Endothelial cell of umbilical vein (primary cell): Measurements from ENCODE around the gene KIAA1217. TPM values are rescaled to one million over a fixed set of nuclear protein-coding genes. Genes with fewer than 3 reads are reported as not detected.

Experiments used
- BruUV-seq: library from RNA; stranded (reverse); fragments of 400-500 nt; replicated peaks from 2 replicates; lab custom pipeline; 2021; lab: Mats Ljungman, UMichigan
- CTCF ChIA-PET: fragments of 300-600, 350-600 bp; sonication (Branson Sonifier 250); formaldehyde crosslinking; loops from one replicate; lab custom pipeline; 2021; ENCODE audit warnings: antibody characterized with exemption, inconsistent platforms; lab: Charles Lee
- POLR2A ChIA-PET: fragments of 300-600, 350-600 bp; sonication (Branson Sonifier 250); formaldehyde crosslinking; loops from one replicate; lab custom pipeline; 2021; ENCODE audit warnings: antibody characterized with exemption, inconsistent platforms; lab: Charles Lee
- DNase-seq: peaks from one replicate; pipeline ENCODE4 v3.0.0-alpha.2; 2011; ENCODE audit warnings: low read depth, low spot score
- FAIRE-seq: peaks from 2 replicates; lab custom pipeline; 2011; peaks lifted over from hg19 to GRCh38; lab: Jason Lieb, UNC
- H2AFZ ChIP-seq: 2 replicates; pipeline ENCODE4 v1.6.0; 2012; ENCODE audit warnings: low read depth, low read length, control low read depth, inconsistent platforms
- H3K27ac ChIP-seq: 2 replicates; pipeline ENCODE4 v1.5.1; 2011; ENCODE audit warnings: low read depth, mild to moderate bottlenecking, control low read depth, low read length, moderate library complexity; ENCODE audit not compliant: insufficient read depth
- H3K27me3 ChIP-seq, 2 experiments: 2 replicates each; pipeline versions ENCODE4 v1.6.0 to v1.6.1; 2011; ENCODE audit warnings: low read length in 2 of 2, mixed read lengths in 1 of 2; ENCODE audit not compliant: control insufficient read depth in 2 of 2, insufficient read depth in 2 of 2
- H3K36me3 ChIP-seq, 2 experiments: 2 replicates in 1 of 2; 3 replicates in 1 of 2; pipeline ENCODE4 v1.5.1; 2011; ENCODE audit warnings: low read length in 2 of 2, mild to moderate bottlenecking in 1 of 2, moderate library complexity in 1 of 2; ENCODE audit not compliant: control insufficient read depth in 2 of 2, insufficient read depth in 2 of 2; ENCODE audit errors: extremely low read depth in 1 of 2
- H3K4me1 ChIP-seq: 3 replicates; pipeline ENCODE4 v1.5.1; 2011; ENCODE audit warnings: mild to moderate bottlenecking, low read length; ENCODE audit not compliant: control insufficient read depth, insufficient read depth; ENCODE audit errors: extremely low read depth
- H3K4me2 ChIP-seq: 2 replicates; pipeline ENCODE4 v1.6.1; 2011; ENCODE audit warnings: low read length, control low read depth, mixed read lengths; ENCODE audit not compliant: insufficient read depth
- H3K4me3 ChIP-seq, 3 experiments: fragments of 200-600 bp in 1 of 3; sonication (generic), shearing (Covaris generic) in 1 of 3; replicated peaks in 1 of 3; 2 replicates each; pipeline ENCODE4 v1.5.1; 2011 to 2016; ENCODE audit warnings: control low read depth in 3 of 3, low read length in 3 of 3, mild to moderate bottlenecking in 2 of 3, inconsistent platforms in 1 of 3, low read depth in 1 of 3, moderate library complexity in 1 of 3; ENCODE audit not compliant: insufficient read depth in 1 of 3
- H3K79me2 ChIP-seq: 2 replicates; pipeline ENCODE4 v1.6.0; 2012; ENCODE audit warnings: low read length, inconsistent platforms; ENCODE audit not compliant: control insufficient read depth, insufficient read depth
- H3K9ac ChIP-seq: replicated peaks from 2 replicates; pipeline ENCODE3; 2011; ENCODE audit warnings: low read length, control low read depth; ENCODE audit not compliant: insufficient read depth; ENCODE audit errors: extremely low read depth
- H3K9me1 ChIP-seq: replicated peaks from 3 replicates; pipeline ENCODE4 v1.6.0; 2011; ENCODE audit warnings: mild to moderate bottlenecking, low read length; ENCODE audit not compliant: control insufficient read depth, insufficient read depth; ENCODE audit errors: extremely low read depth
- H3K9me3 ChIP-seq: replicated peaks from 2 replicates; pipeline ENCODE4 v1.5.1; 2012; ENCODE audit warnings: low read length, inconsistent platforms; ENCODE audit not compliant: control insufficient read depth, insufficient read depth
- H4K20me1 ChIP-seq: replicated peaks from 2 replicates; pipeline ENCODE3; 2011; ENCODE audit warnings: mild to moderate bottlenecking, low read length; ENCODE audit not compliant: control insufficient read depth, insufficient read depth; ENCODE audit errors: extremely low read depth
- CTCF ChIP-seq, 2 donors: IDR thresholded peaks; 1 replicate in 1 of 2; 2 replicates in 1 of 2; pipeline ENCODE4 v1.5.1; 2011; ENCODE audit warnings: low read length in 2 of 2, mild to moderate bottlenecking in 2 of 2, moderate library complexity in 2 of 2, control low read depth in 1 of 2, inconsistent platforms in 1 of 2, low read depth in 1 of 2; ENCODE audit not compliant: insufficient read depth in 1 of 2; ENCODE audit errors: extremely low read depth in 1 of 2
- EZH2 ChIP-seq: IDR thresholded peaks from 2 replicates; pipeline ENCODE4 v1.6.1; 2012; ENCODE audit warnings: borderline replicate concordance, low read depth, mild to moderate bottlenecking, moderate library complexity, low read length, inconsistent platforms; ENCODE audit not compliant: severe bottlenecking
- FOS ChIP-seq: IDR thresholded peaks from 2 replicates; pipeline ENCODE4 v1.6.1; 2011; ENCODE audit warnings: mild to moderate bottlenecking, low read length, moderate library complexity, borderline replicate concordance; ENCODE audit not compliant: insufficient read depth
- GATA2 ChIP-seq: IDR thresholded peaks from 2 replicates; pipeline ENCODE4 v1.7.0; 2011; ENCODE audit warnings: low read depth, mild to moderate bottlenecking, moderate library complexity, mixed read lengths, low read length; ENCODE audit not compliant: insufficient read length, insufficient read depth
- JUN ChIP-seq: IDR thresholded peaks from 2 replicates; pipeline ENCODE4 v1.6.1; 2011; ENCODE audit warnings: borderline replicate concordance, low read depth; ENCODE audit not compliant: insufficient read length, insufficient read depth
- MAX ChIP-seq: IDR thresholded peaks from 2 replicates; pipeline ENCODE4 v1.6.1; 2011; ENCODE audit not compliant: insufficient read depth, insufficient read length
- MYC ChIP-seq: IDR thresholded peaks from one replicate; pipeline ENCODE4 v1.6.1; 2011; ENCODE audit warnings: mild to moderate bottlenecking, low read depth, low read length
- POLR2A ChIP-seq: IDR thresholded peaks from 2 replicates; pipeline ENCODE4 v1.6.1; 2012; ENCODE audit warnings: low read depth, mild to moderate bottlenecking, control low read depth, low read length
- POLR2AphosphoS5 ChIP-seq: IDR thresholded peaks from 2 replicates; pipeline ENCODE4 v1.6.1; 2012; ENCODE audit warnings: low read depth, mild to moderate bottlenecking, control low read depth, low read length, moderate library complexity; ENCODE audit not compliant: insufficient read depth
- dilution Hi-C: fragments of 300-500 bp; cut with MboI; formaldehyde crosslinking; loops from one replicate; pipeline ENCODE4 v1.15.0; 2019; ENCODE audit warnings: low sequenced_read_pairs; ENCODE audit not compliant: extremely low pct_ligation_motif_present
- intact Hi-C: fragments of 100-400 bp; cut with micrococcal nuclease; formaldehyde crosslinking; loops from one replicate; pipeline ENCODE4 v1.10.0; 2022
- polyA plus RNA-seq, 4 experiments: library from polyadenylated mRNA; depleted of rRNA in 3 of 4; stranded (reverse) in 3 of 4; unstranded in 1 of 4; fragments of >200 nt; gene quantifications; 2 replicates each; pipeline versions ENCODE4 v1.2.1 to v1.2.3, GENCODE V29; 2011 to 2012; ENCODE audit warnings: missing spikeins in 1 of 4
- total RNA-seq: library from RNA; stranded (reverse); gene quantifications from 2 replicates; pipeline ENCODE4 v1.2.3, GENCODE V29; 2021

The KIAA1217 gene
- total and polyA plus RNA-seq, 2 donors (not counting 3 experiments of a cell fraction or from before 2014, with no cell fraction given), result 0.83 to 10.3 TPM

GRCh38 chr10:24496906-24497305 lies 288.0 kb downstream of the KIAA1217 start:
- Histone ChIP-seq H3K4me1 (no peaks in the 10 kb centered on the region), H3K79me2 (no peaks in the 10 kb centered on the region), H3K9me3 (no peaks in the 10 kb centered on the region), H3K4me2 (no peak overlapping the region), H3K9ac (no peak overlapping the region), H3K27ac (no peak overlapping the region), H3K9me1 (no peaks in the 10 kb centered on the region), H3K36me3 (no peaks in the 10 kb centered on the region), H3K27me3 (no peaks in the 10 kb centered on the region), H3K4me3 (no peak overlapping the region), H4K20me1 (no peaks in the 10 kb centered on the region), H2AFZ (no peak overlapping the region)
- dilution Hi-C loops, result no loop called here
- POLR2A ChIA-PET, result no interaction called here
- CTCF ChIA-PET, result interaction anchor here (1.2 kb wide), 1 partner anchor 83 kb away, joined by 3 read pairs; no protein-coding TSS in a partner anchor
- BruUV-seq, result no TSS peak
- DNase-seq (no peak), FAIRE-seq (no peak)
- intact Hi-C loops, result no loop called here
- TF ChIP-seq POLR2AphosphoS5, result no peak
- no peak for TF ChIP-seq EZH2
- no peak for TF ChIP-seq GATA2
- TF ChIP-seq MYC, result no peak
- TF ChIP-seq JUN, result no peak
- no peak for TF ChIP-seq CTCF (IDR thresholded peaks at IDR 0.05; ENCODE audit: extremely low read depth in 1 of 2, insufficient read depth in 1 of 2, low read depth in 1 of 2, low read length in 2 of 2)
- no peak for TF ChIP-seq POLR2A
- TF ChIP-seq MAX, result no peak
- no peak for TF ChIP-seq FOS
